Measurements from ENCODE around the gene SCN10A. TPM values are rescaled to one million over a fixed set of nuclear protein-coding genes. Genes with fewer than 3 reads are reported as not detected.

SCN10A gene
- total and polyA plus RNA-seq, 9 of the 15 experiments (the other 6 are each of a cell fraction or from before 2014, with no cell fraction given): not detected

GRCh38 chr3:38725726-38726419 lies 90.1 kb downstream of the SCN10A start (continued):
- TF ChIP-seq FOXA1 (IDR thresholded peaks at IDR 0.05; ENCODE audit: borderline replicate concordance) (no peak), ZNF639 (CRISPR knock-in tag; conservative IDR thresholded peaks at IDR 0.05 in 1 of 2, IDR thresholded peaks at IDR 0.05 in 1 of 2) (0 out of 4 replicates have a peak, but pooled peaks of 1 of the 2 experiments have one; percentile 32), ZNF609 (CRISPR knock-in tag; IDR thresholded peaks at IDR 0.05; ENCODE audit: borderline replicate concordance) (no peak), ELK1 (CRISPR knock-in tag; IDR thresholded peaks at IDR 0.05) (no peak), ZNF41 (CRISPR knock-in tag; conservative IDR thresholded peaks at IDR 0.05) (peak; percentile 95), TEAD2 (tag; IDR thresholded peaks at IDR 0.05) (no peak), TRIM25 (IDR thresholded peaks at IDR 0.05; ENCODE audit: borderline replicate concordance) (no peak), ZNF282 (CRISPR knock-in tag; IDR thresholded peaks at IDR 0.05) (no peak), CEBPZ (IDR thresholded peaks at IDR 0.05; ENCODE audit: borderline replicate concordance, low read depth, low read length) (no peak), ZFX (CRISPR knock-in tag; IDR thresholded peaks at IDR 0.05) (no peak), PHB (CRISPR knock-in tag; IDR thresholded peaks at IDR 0.05) (no peak), MXD1 (CRISPR knock-in tag; IDR thresholded peaks at IDR 0.05; ENCODE audit: borderline replicate concordance, poor library complexity, severe bottlenecking) (no peak)
